IMR-90 (cell line): ENCODE data around the gene AGT. TPM values are rescaled to one million over a fixed set of nuclear protein-coding genes. Genes with fewer than 3 reads are reported as not detected.
A peak's percentile ranks its signal among the peaks of the same experiment; 100 is the strongest.

Experiments
- ATAC-seq: fragments of 200-7000 bp; cut with Tn5 transposase; 2 replicates; pipeline ENCODE4 v1.9.1; 2020; ENCODE audit warnings: low read depth, mild to moderate bottlenecking, moderate library complexity
- BruUV-seq: library from RNA; stranded (reverse); fragments of 400-500 nt; replicated peaks from 2 replicates; lab custom pipeline; 2021; lab: Mats Ljungman, UMichigan
- CTCF ChIA-PET: fragments of 300-600 bp; formaldehyde crosslinking; extraction: SDS; loops from one replicate; lab custom pipeline; 2021; ENCODE audit warnings: antibody characterized with exemption; lab: Yijun Ruan, JAX
- POLR2A ChIA-PET: fragments of 300-600 bp; sonication (Branson Sonifier 250); formaldehyde crosslinking; loops from one replicate; lab custom pipeline; 2022; ENCODE audit warnings: antibody characterized with exemption; ENCODE audit not compliant: unreplicated experiment; lab: Charles Lee
- DNase-seq: peaks from one replicate; pipeline ENCODE4 v3.0.0; 2013
- H2AFZ ChIP-seq: replicated peaks from 2 replicates; pipeline ENCODE3; 2013; ENCODE audit warnings: low read length, mild to moderate bottlenecking; ENCODE audit not compliant: poor library complexity
- H2AK5ac ChIP-seq: 2 replicates; pipeline ENCODE4 v1.6.1; 2013; ENCODE audit warnings: low read depth, low read length, inconsistent platforms
- H2AK9ac ChIP-seq: replicated peaks from 2 replicates; pipeline ENCODE3; 2013; ENCODE audit warnings: mild to moderate bottlenecking, low read depth, low read length, moderate library complexity; ENCODE audit not compliant: poor library complexity
- H2BK120ac ChIP-seq: 2 replicates; pipeline ENCODE4 v1.6.1; 2013; ENCODE audit warnings: low read depth, low read length, inconsistent platforms
- H2BK15ac ChIP-seq: 3 replicates; pipeline ENCODE4 v1.6.1; 2013; ENCODE audit warnings: low read depth, low read length, inconsistent platforms
- H2BK20ac ChIP-seq: 2 replicates; pipeline ENCODE4 v1.6.1; 2013; ENCODE audit warnings: low read depth, mild to moderate bottlenecking, inconsistent platforms, low read length, moderate library complexity
- H2BK5ac ChIP-seq: 2 replicates; pipeline ENCODE4 v1.6.1; 2013; ENCODE audit warnings: mild to moderate bottlenecking, low read depth, low read length, inconsistent platforms; ENCODE audit not compliant: poor library complexity, severe bottlenecking
- H3K14ac ChIP-seq: replicated peaks from 2 replicates; pipeline ENCODE4 v1.6.1; 2013; ENCODE audit warnings: low read depth, low read length, inconsistent platforms
- H3K18ac ChIP-seq: 2 replicates; pipeline ENCODE4 v1.6.1; 2013; ENCODE audit warnings: low read depth, low read length, control low read depth
- H3K23ac ChIP-seq: 2 replicates; pipeline ENCODE4 v1.6.1; 2013; ENCODE audit warnings: low read depth, low read length, inconsistent platforms
- H3K27ac ChIP-seq: 2 replicates; pipeline ENCODE4 v1.5.1; 2013; ENCODE audit warnings: mild to moderate bottlenecking, control low read depth, low read length; ENCODE audit not compliant: insufficient read depth
- H3K27me3 ChIP-seq: 2 replicates; pipeline ENCODE4 v1.6.1; 2013; ENCODE audit warnings: low read length; ENCODE audit not compliant: control insufficient read depth, insufficient read depth
- H3K36me3 ChIP-seq: 2 replicates; pipeline ENCODE4 v1.6.1; 2013; ENCODE audit warnings: low read length, mixed read lengths; ENCODE audit not compliant: control insufficient read depth, insufficient read depth
- H3K4ac ChIP-seq: 2 replicates; pipeline ENCODE4 v1.6.1; 2013; ENCODE audit warnings: low read depth, low read length, inconsistent platforms
- H3K4me1 ChIP-seq: 2 replicates; pipeline ENCODE4 v1.6.1; 2013; ENCODE audit warnings: low read length, mixed read lengths; ENCODE audit not compliant: control insufficient read depth, insufficient read depth
- H3K4me2 ChIP-seq: 2 replicates; pipeline ENCODE4 v1.6.1; 2013; ENCODE audit warnings: low read depth, mild to moderate bottlenecking, control low read depth, low read length, moderate library complexity
- H3K4me3 ChIP-seq: 2 replicates; pipeline ENCODE4 v1.5.1; 2013; ENCODE audit warnings: low read depth, mild to moderate bottlenecking, control low read depth, low read length, moderate library complexity; ENCODE audit not compliant: insufficient read depth
- H3K56ac ChIP-seq: 2 replicates; pipeline ENCODE4 v1.6.1; 2013; ENCODE audit warnings: low read length, inconsistent platforms; ENCODE audit not compliant: insufficient read depth; ENCODE audit errors: extremely low read depth
- H3K79me1 ChIP-seq, 2 experiments: 2 replicates each; pipeline ENCODE4 v1.6.1; 2013; ENCODE audit warnings: low read length in 2 of 2, inconsistent platforms in 1 of 2, low read depth in 1 of 2
- H3K9ac ChIP-seq: 2 replicates; pipeline ENCODE4 v1.6.1; 2013; ENCODE audit warnings: low read depth, low read length, control low read depth
- H3K9me1 ChIP-seq: 2 replicates; pipeline ENCODE4 v1.6.1; 2013; ENCODE audit warnings: low read length, inconsistent platforms; ENCODE audit not compliant: insufficient read depth
- H3K9me3 ChIP-seq: 2 replicates; pipeline ENCODE4 v1.6.1; 2013; ENCODE audit warnings: low read length; ENCODE audit not compliant: control insufficient read depth, insufficient read depth
- H4K20me1 ChIP-seq: 2 replicates; pipeline ENCODE4 v1.6.1; 2013; ENCODE audit warnings: low read length, inconsistent platforms; ENCODE audit not compliant: insufficient read depth
- H4K5ac ChIP-seq: 2 replicates; pipeline ENCODE4 v1.6.1; 2013; ENCODE audit warnings: mild to moderate bottlenecking, low read depth, low read length, control low read depth
- H4K8ac ChIP-seq, 2 experiments: 2 replicates each; pipeline ENCODE4 v1.6.1; 2013; ENCODE audit warnings: low read depth in 2 of 2, low read length in 2 of 2, control low read depth in 1 of 2, inconsistent platforms in 1 of 2
- H4K91ac ChIP-seq: 2 replicates; pipeline ENCODE4 v1.6.1; 2013; ENCODE audit warnings: low read depth, low read length, inconsistent platforms; ENCODE audit not compliant: insufficient read depth
- CEBPB ChIP-seq: IDR thresholded peaks from 2 replicates; pipeline ENCODE4 v1.6.1; 2012; ENCODE audit warnings: low read depth, low read length, improper control_type of control experiment
- MAZ ChIP-seq: IDR thresholded peaks from 2 replicates; pipeline ENCODE4 v1.6.1; 2012; ENCODE audit warnings: low read depth, mild to moderate bottlenecking, low read length, improper control_type of control experiment, moderate library complexity, borderline replicate concordance
- NFE2L2 ChIP-seq: fragments of 150-350 bp; IDR thresholded peaks from 2 replicates; pipeline ENCODE4 v1.6.1; 2016; ENCODE audit warnings: low read depth, mild to moderate bottlenecking, low read length
- RFX5 ChIP-seq: IDR thresholded peaks from 2 replicates; pipeline ENCODE4 v1.8.0; 2012; ENCODE audit warnings: low read depth, mild to moderate bottlenecking, low read length, moderate library complexity
- WGBS, 2 experiments: methylation state at CpG; one replicate each; pipeline versions ENCODE4 v1.1.5 to v1.1.7; 2013; ENCODE audit warnings: missing lambda C conversion rate in 2 of 2; ENCODE audit not compliant: insufficient read length in 1 of 2; ENCODE audit errors: extremely low coverage in 2 of 2; 5-methylcytosine and 5-hydroxymethylcytosine counted together
- dilution Hi-C: fragments of 300-500 bp; cut with HindIII; formaldehyde crosslinking; loops from one replicate; pipeline ENCODE4 v1.14.3; 2018; ENCODE audit warnings: low sequenced_read_pairs; ENCODE audit not compliant: unreplicated experiment
- in situ Hi-C: fragments of 300-500 bp; cut with MboI; formaldehyde crosslinking; loops from 3 replicates; pipeline ENCODE4 v1.14.3; 2019; ENCODE audit warnings: low sequenced_read_pairs, inconsistent platforms, mixed read lengths
- intact Hi-C: fragments of 100-400 bp; cut with micrococcal nuclease; formaldehyde crosslinking; loops from 2 replicates; pipeline ENCODE4 v1.10.0; 2022
- polyA plus RNA-seq, 3 experiments: library from polyadenylated mRNA; depleted of rRNA; stranded (reverse); fragments of >200 nt; gene quantifications; 2 replicates each; pipeline ENCODE4 v1.2.3, GENCODE V29; 2012; ENCODE audit warnings: low replicate concordance in 1 of 3
- total RNA-seq: library from RNA; depleted of rRNA; stranded (reverse); fragments of >200 nt; gene quantifications from 2 replicates; pipeline ENCODE4 v1.2.3, GENCODE V29; 2012
- TF ChIP-seq, protein P1 (sequence below): fragments of 150-350 bp; IDR thresholded peaks from 2 replicates; pipeline ENCODE4 v1.6.1; 2016; ENCODE audit warnings: low read depth, mild to moderate bottlenecking, low read length, moderate library complexity, borderline replicate concordance

AGT gene
- total and polyA plus RNA-seq, 2 of the 4 experiments (the other 2 are of a cell fraction), result 0.18 to 0.34 TPM

DNA sequence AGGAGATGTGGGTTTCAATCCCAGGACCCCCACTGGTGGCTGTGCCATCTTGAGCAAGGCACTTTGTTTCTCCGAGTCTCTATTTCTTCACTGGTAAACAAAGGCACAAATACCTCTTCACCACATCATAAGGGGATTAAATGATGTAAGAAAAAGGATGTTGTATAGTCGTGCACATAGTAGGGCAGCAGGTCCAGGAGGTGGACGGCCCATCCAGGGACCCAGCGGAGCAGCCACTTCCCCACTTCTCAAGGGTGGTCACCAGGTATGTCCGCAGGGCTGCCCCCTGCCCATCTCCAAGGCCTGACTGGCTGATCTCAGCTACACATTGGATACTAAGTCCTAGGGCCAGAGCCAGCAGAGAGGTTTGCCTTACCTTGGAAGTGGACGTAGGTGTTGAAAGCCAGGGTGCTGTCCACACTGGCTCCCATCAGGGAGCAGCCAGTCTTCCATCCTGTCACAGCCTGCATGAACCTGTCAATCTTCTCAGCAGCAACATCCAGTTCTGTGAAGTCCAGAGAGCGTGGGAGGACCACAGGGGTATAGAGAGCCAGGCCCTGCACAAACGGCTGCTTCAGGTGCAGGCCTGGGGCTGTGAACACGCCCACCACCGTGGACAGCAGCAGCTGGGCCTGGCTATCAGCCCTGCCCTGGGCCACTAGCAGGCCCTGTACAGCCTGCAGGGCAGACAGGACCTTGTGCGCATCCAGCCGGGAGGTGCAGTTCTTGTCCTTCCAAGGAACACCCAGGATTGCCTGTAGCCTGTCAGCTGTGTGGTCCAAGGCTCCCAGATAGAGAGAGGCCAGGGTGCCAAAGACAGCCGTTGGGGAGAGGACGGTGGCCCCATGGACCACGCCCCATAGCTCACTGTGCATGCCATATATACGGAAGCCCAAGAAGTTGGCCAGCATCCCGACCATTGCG lies 4.0 kb downstream of the AGT start (continued):
- TF ChIP-seq MAZ, result no peak

DNA sequence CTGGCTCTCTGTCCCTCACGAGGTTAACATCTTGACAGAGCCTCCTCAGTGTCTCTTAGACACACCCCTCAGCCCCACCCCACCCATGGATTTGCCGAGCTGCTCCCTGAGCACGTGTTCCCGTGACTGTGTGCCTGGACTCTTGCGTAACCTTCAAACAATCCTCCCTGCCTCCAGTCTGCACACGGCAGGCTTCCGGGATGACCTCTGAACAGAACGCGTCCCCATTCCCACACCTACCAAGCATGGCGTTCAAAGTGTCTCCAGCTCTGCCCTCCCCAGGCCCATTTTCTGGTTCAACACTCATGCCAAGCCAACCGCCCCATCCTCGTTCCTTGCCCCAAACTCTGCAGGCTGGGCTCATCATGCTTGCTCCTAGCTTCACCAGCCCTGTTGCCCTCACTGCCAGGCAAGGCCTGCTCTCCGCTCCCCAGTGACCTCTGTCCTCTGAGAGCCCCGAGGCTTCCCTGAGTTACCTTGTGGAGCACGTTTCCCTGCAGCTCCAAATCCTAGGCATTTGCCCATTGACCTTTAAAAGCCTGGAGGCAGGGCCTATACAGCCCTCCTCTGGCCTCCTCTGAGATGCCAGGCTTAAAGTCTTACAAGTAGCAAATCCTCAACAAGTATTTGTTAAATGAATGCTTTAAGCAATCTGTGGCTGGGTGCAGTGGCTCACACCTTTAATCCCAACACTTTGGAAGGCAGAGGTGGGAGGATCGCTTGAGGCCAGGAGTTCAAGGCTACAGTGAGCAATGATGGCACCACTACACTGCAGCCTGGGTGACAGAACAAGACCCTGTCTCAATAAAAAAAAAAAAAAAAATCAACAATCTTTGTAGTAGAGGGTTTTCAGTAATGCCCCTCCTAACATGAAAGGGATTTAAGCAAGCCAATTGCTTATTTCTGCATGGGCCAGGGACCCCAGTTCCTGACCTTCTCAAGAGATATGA lies 5.0 kb downstream of the AGT start:
- H2BK120ac ChIP-seq, result no peak overlapping the region
- DNase-seq (no peak), ATAC-seq (no peak)
- no peak overlapping the region for H2AK5ac ChIP-seq
- H3K56ac ChIP-seq, result no peak overlapping the region
- in situ Hi-C loops, result no loop called here
- no peaks in the 10 kb centered on the region for H3K36me3 ChIP-seq
- dilution Hi-C loops, result no loop called here
- no peak overlapping the region for H2AK9ac ChIP-seq
- no peak overlapping the region for H2BK20ac ChIP-seq
- ChIA-PET POLR2A (no interaction called here), CTCF (no interaction called here)
- H3K4me2 ChIP-seq, result no peak overlapping the region
- H3K9me1 ChIP-seq, result no peaks in the 10 kb centered on the region
- no peaks in the 10 kb centered on the region for H4K20me1 ChIP-seq
- no peak overlapping the region for H3K18ac ChIP-seq
- no peaks in the 10 kb centered on the region for H3K9me3 ChIP-seq
- H3K79me1 ChIP-seq, result no peaks in the 10 kb centered on the region
- no peak overlapping the region for H2AFZ ChIP-seq
- no peak overlapping the region for H3K23ac ChIP-seq
- TF ChIP-seq CEBPB, result peak; percentile 82
- TF ChIP-seq, protein P1, sequence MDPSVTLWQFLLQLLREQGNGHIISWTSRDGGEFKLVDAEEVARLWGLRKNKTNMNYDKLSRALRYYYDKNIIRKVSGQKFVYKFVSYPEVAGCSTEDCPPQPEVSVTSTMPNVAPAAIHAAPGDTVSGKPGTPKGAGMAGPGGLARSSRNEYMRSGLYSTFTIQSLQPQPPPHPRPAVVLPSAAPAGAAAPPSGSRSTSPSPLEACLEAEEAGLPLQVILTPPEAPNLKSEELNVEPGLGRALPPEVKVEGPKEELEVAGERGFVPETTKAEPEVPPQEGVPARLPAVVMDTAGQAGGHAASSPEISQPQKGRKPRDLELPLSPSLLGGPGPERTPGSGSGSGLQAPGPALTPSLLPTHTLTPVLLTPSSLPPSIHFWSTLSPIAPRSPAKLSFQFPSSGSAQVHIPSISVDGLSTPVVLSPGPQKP, result no peak
- no peak for TF ChIP-seq RFX5
- no peak for TF ChIP-seq NFE2L2
- H3K9ac ChIP-seq, result no peak overlapping the region
- no peak overlapping the region for H3K4me3 ChIP-seq
- H3K27ac ChIP-seq, result no peak overlapping the region
- H4K91ac ChIP-seq, result no peak overlapping the region
- no peak overlapping the region for H3K4ac ChIP-seq
- no peak overlapping the region for H3K14ac ChIP-seq
- H4K5ac ChIP-seq, result no peak overlapping the region
- WGBS, 2 experiments, result 38% methylated on average over 6 of the region's 16 CpGs; no CpG with 5 or more reads in 1 of the 2 experiments
- BruUV-seq, result no TSS peak
- peaks cover 7% of the 10 kb centered on the region for H3K27me3 ChIP-seq
- H4K8ac ChIP-seq, result no peak overlapping the region
- H3K4me1 ChIP-seq, result peaks cover 5% of the 10 kb centered on the region
- no peak overlapping the region for H2BK15ac ChIP-seq
- intact Hi-C loops, result no loop called here
- H2BK5ac ChIP-seq, result no peak overlapping the region
